C4-2B (cell line): Measurements from ENCODE around the gene PLA2G6.

Experiments used
- CTCF ChIP-seq: fragments of 450-650 bp; conservative IDR thresholded peaks from 2 replicates; pipeline ENCODE4 v1.5.1; 2017; ENCODE audit warnings: mild to moderate bottlenecking
- ZFX ChIP-seq: fragments of 450-650 bp; IDR thresholded peaks from 2 replicates; pipeline ENCODE4 v1.6.1; 2017

GRCh38 chr22:38203090-38203810 lies 21.6 kb upstream of the PLA2G6 start:
- TF ChIP-seq CTCF, result no peak
- TF ChIP-seq ZFX, result no peak
